Activated CD8-positive, alpha-beta memory T cell treated with anti-CD3 and anti-CD28 coated beads, Interleukin-2, amount 10 ng/mL, durations not matched to agents 7 days and 5 days (primary cell): ENCODE results near the gene CFAP70. TPM values are rescaled to one million over a fixed set of nuclear protein-coding genes. Genes with fewer than 3 reads are reported as not detected.
"Not testable (repeated sequence)": the region's sequence is repeated elsewhere in the genome, so short reads cannot be mapped to it uniquely, and the experiment has no call there.

Source experiments
- ATAC-seq: fragments of 150-1000 bp; cut with Tn5 transposase; one replicate; pipeline ENCODE4 v1.10.0; 2021; ENCODE audit warnings: moderate library complexity
- CTCF ChIA-PET: fragments of 350-600 bp; sonication (Branson Sonifier 250); formaldehyde crosslinking; loops from one replicate; lab custom pipeline; 2021; ENCODE audit warnings: antibody characterized with exemption; lab: Charles Lee
- DNase-seq: peaks from one replicate; pipeline ENCODE4 v3.0.0-alpha.2; 2020
- H3K27ac Mint-ChIP-seq: one replicate; pipeline ENCODE4 v1.8.0; 2021; ENCODE audit warnings: mild to moderate bottlenecking, mixed read lengths
- H3K27me3 Mint-ChIP-seq: one replicate; pipeline ENCODE4 v1.8.0; 2021; ENCODE audit warnings: mixed read lengths
- H3K36me3 Mint-ChIP-seq: one replicate; pipeline ENCODE4 v1.8.0; 2021; ENCODE audit warnings: mild to moderate bottlenecking, mixed read lengths
- H3K4me1 Mint-ChIP-seq: one replicate; pipeline ENCODE4 v1.8.0; 2021; ENCODE audit warnings: mixed read lengths
- H3K4me3 Mint-ChIP-seq: one replicate; pipeline ENCODE4 v1.8.0; 2021; ENCODE audit warnings: mild to moderate bottlenecking, moderate library complexity, mixed read lengths
- H3K9me3 Mint-ChIP-seq: one replicate; pipeline ENCODE4 v1.8.0; 2022; ENCODE audit warnings: low read depth, mixed read lengths
- total RNA-seq, 2 experiments: library from RNA; stranded (reverse); gene quantifications; one replicate each; pipeline ENCODE4 v1.2.3, GENCODE V29; 2021

CFAP70 gene
- total RNA-seq, 2 experiments from 2014 or later, result 0.38 to 0.80 TPM

DNA sequence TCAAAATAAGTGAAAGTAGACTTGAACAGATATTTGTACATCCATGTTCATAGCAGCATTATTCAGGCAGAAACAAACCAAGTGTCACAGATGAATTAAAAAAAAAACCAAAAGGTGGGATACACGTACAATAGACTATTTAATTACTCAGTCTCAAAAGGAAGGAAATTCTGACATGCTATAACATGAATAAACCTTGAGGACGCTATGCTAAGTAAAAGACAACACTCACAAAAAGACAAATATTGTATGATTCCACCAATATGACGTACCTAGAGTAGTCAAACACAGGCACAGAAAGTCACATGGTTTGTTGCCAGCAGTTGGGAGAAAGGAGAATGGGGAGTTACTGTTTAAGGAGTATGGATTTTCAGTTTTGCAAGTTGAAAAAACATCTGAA is 18.0 kb upstream of the CFAP70 start:
- peaks cover 17% of the 10 kb centered on the region for H3K4me1 Mint-ChIP-seq
- DNase-seq, result no peak
- H3K27me3 Mint-ChIP-seq, result no peaks in the 10 kb centered on the region
- ATAC-seq, result no peak
- no peak overlapping the region for H3K4me3 Mint-ChIP-seq
- H3K27ac Mint-ChIP-seq, result no peak overlapping the region
- H3K36me3 Mint-ChIP-seq, result peaks cover 53% of the 10 kb centered on the region
- CTCF ChIA-PET, result no interaction called here
- H3K9me3 Mint-ChIP-seq, result no peaks in the 10 kb centered on the region

- peaks cover 41% of the 10 kb centered on the region for H3K36me3 Mint-ChIP-seq
- peaks cover 10% of the 10 kb centered on the region for H3K4me1 Mint-ChIP-seq
- H3K27ac Mint-ChIP-seq, result no peak overlapping the region
- ATAC-seq (no peak), DNase-seq (no peak)
- no peaks in the 10 kb centered on the region for H3K9me3 Mint-ChIP-seq
- H3K4me3 Mint-ChIP-seq, result no peak overlapping the region
- CTCF ChIA-PET, result no interaction called here
- H3K27me3 Mint-ChIP-seq, result no peaks in the 10 kb centered on the region
Measured at GRCh38 chr10:73368238-73368637, 9.6 kb upstream of the CFAP70 start.

- DNase-seq (no peak), ATAC-seq (no peak)
- peak overlapping the region; percentile 31 for H3K27ac Mint-ChIP-seq
- no peak overlapping the region for H3K4me3 Mint-ChIP-seq
- CTCF ChIA-PET, result interaction anchor here (0.9 kb wide), 1 partner anchor 493 kb away, joined by 3 read pairs; no protein-coding TSS in a partner anchor
- no peaks in the 10 kb centered on the region for H3K27me3 Mint-ChIP-seq
- H3K4me1 Mint-ChIP-seq, result peaks cover 10% of the 10 kb centered on the region
- H3K9me3 Mint-ChIP-seq, result no peaks in the 10 kb centered on the region
- H3K36me3 Mint-ChIP-seq, result peaks cover 37% of the 10 kb centered on the region
Measured at GRCh38 chr10:73366381-73367298, 8.0 kb upstream of the CFAP70 start.

GRCh38 chr10:73364964-73365363 is 6.3 kb upstream of the CFAP70 start:
- CTCF ChIA-PET, result no interaction called here

GRCh38 chr10:73359492-73359891 is 828 bp upstream of the CFAP70 start:
- Mint-ChIP-seq H3K4me1 (peaks cover 16% of the 10 kb centered on the region), H3K27ac (no peak overlapping the region), H3K9me3 (no peaks in the 10 kb centered on the region), H3K36me3 (peaks cover 3% of the 10 kb centered on the region), H3K4me3 (no peak overlapping the region), H3K27me3 (peaks cover 7% of the 10 kb centered on the region)
- ATAC-seq, result no peak
- CTCF ChIA-PET, result interaction anchor here (1.2 to 2.0 kb wide), 4 partner anchors 9 to 284 kb away, joined by 3 to 8 read pairs (median 4); no protein-coding TSS in a partner anchor
- DNase-seq, result no peak

More at GRCh38 chr10:73364964-73365363, 6.3 kb upstream of the CFAP70 start:
- H3K4me1 Mint-ChIP-seq, result peaks cover 11% of the 10 kb centered on the region
- no peak for ATAC-seq
- no peak overlapping the region for H3K27ac Mint-ChIP-seq
- peaks cover 34% of the 10 kb centered on the region for H3K36me3 Mint-ChIP-seq
- H3K27me3 Mint-ChIP-seq, result no peaks in the 10 kb centered on the region
- no peaks in the 10 kb centered on the region for H3K9me3 Mint-ChIP-seq
- no peak for DNase-seq
- H3K4me3 Mint-ChIP-seq, result no peak overlapping the region

- Mint-ChIP-seq H3K9me3 (no peaks in the 10 kb centered on the region), H3K4me3 (peak overlapping the region; percentile 89), H3K4me1 (peaks cover 16% of the 10 kb centered on the region), H3K27me3 (peaks cover 8% of the 10 kb centered on the region), H3K27ac (peak overlapping the region; percentile 81), H3K36me3 (peaks cover 3% of the 10 kb centered on the region)
- DNase-seq (no peak), ATAC-seq (no peak)
- CTCF ChIA-PET, result interaction anchor here (0.6 to 1.3 kb wide), 4 partner anchors 49 to 111 kb away, joined by 3 to 5 read pairs (median 4); partner anchors contain the start of gene DNAJC9
Measured at GRCh38 chr10:73357821-73358220, 843 bp downstream of the CFAP70 start.

GRCh38 chr10:73357166-73357565 is 1.5 kb downstream of the CFAP70 start:
- peaks cover 8% of the 10 kb centered on the region for H3K27me3 Mint-ChIP-seq
- DNase-seq (no peak), ATAC-seq (no peak)
- H3K4me3 Mint-ChIP-seq, result peak overlapping the region; percentile 89
- CTCF ChIA-PET, result interaction anchor here (1.3 kb wide), 1 partner anchor 93 kb away, joined by 5 read pairs; no protein-coding TSS in a partner anchor
- H3K36me3 Mint-ChIP-seq, result peaks cover 2% of the 10 kb centered on the region
- H3K9me3 Mint-ChIP-seq, result no peaks in the 10 kb centered on the region
- H3K27ac Mint-ChIP-seq, result no peak overlapping the region
- peaks cover 16% of the 10 kb centered on the region for H3K4me1 Mint-ChIP-seq

DNA sequence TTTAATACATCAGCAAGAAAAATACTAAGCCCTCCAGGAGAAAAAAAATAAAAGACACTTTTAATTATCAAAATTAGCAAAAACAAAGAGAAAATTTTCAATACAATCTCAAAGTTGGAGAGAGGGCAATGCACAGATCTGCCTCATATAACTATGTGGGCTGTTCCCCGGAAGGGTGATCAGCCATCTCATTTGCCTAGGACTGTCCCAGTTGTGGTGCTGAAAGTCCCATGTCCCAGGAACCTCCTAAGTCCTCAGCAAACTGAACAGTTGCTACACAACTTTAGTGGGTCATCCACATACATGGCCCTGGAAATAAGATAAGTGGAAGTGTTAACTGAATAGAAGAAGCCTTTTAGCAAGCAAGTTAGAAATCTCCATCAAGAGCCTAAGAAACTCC is 14.4 kb downstream of the CFAP70 start:
- Mint-ChIP-seq H3K4me3 (no peak overlapping the region), H3K27me3 (no peaks in the 10 kb centered on the region), H3K4me1 (no peaks in the 10 kb centered on the region), H3K36me3 (no peaks in the 10 kb centered on the region), H3K27ac (no peak overlapping the region), H3K9me3 (peaks cover 2% of the 10 kb centered on the region)
- no peak for ATAC-seq
- CTCF ChIA-PET, result no interaction called here
- DNase-seq, result no peak

GRCh38 chr10:73340121-73340520 is 18.5 kb downstream of the CFAP70 start:
- Mint-ChIP-seq H3K27ac (no peak overlapping the region), H3K4me3 (no peak overlapping the region), H3K36me3 (no peaks in the 10 kb centered on the region), H3K9me3 (peaks cover 2% of the 10 kb centered on the region), H3K4me1 (no peaks in the 10 kb centered on the region), H3K27me3 (no peaks in the 10 kb centered on the region)
- CTCF ChIA-PET, result no interaction called here
- ATAC-seq, result no peak
- no peak for DNase-seq

- no peak overlapping the region for H3K27ac Mint-ChIP-seq
- CTCF ChIA-PET, result no interaction called here
- no peaks in the 10 kb centered on the region for H3K27me3 Mint-ChIP-seq
- no peaks in the 10 kb centered on the region for H3K4me1 Mint-ChIP-seq
- H3K4me3 Mint-ChIP-seq, result no peak overlapping the region
- ATAC-seq (no peak), DNase-seq (no peak)
- H3K9me3 Mint-ChIP-seq, result peaks cover 2% of the 10 kb centered on the region
- no peaks in the 10 kb centered on the region for H3K36me3 Mint-ChIP-seq
Measured at GRCh38 chr10:73339436-73339835, 19.2 kb downstream of the CFAP70 start.

DNA sequence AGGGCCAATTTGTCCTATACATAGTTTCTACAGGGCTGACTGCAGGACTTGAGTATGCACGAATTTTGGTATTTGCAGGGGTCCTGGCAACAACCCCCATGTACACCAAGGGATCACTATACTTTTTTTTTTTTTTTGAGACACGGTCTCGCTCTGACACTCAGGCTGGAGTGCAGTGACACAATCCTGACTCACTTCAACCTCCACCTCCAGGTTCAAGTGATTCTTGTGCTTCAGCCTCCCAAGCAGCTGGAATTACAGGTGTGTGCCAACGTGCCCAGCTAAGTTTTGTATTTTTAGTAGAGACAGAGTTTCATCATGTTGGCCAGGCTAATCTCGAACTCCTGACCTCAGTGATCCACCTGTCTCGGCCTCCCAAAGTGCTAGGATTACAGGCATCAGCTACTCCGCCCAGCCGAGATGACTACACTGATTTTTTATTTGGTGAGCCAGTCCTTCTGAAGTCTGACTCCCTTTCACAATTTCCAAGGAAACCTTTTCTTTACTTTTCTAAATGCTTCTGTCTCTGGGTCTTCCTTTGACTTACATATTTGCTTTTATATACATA is 19.8 kb downstream of the CFAP70 start:
- ATAC-seq (no peak), DNase-seq (no peak)
- no peak overlapping the region for H3K4me3 Mint-ChIP-seq
- no peaks in the 10 kb centered on the region for H3K36me3 Mint-ChIP-seq
- CTCF ChIA-PET, result no interaction called here
- no peak overlapping the region for H3K27ac Mint-ChIP-seq
- H3K9me3 Mint-ChIP-seq, result peaks cover 2% of the 10 kb centered on the region
- H3K27me3 Mint-ChIP-seq, result no peaks in the 10 kb centered on the region
- H3K4me1 Mint-ChIP-seq, result no peaks in the 10 kb centered on the region

DNA sequence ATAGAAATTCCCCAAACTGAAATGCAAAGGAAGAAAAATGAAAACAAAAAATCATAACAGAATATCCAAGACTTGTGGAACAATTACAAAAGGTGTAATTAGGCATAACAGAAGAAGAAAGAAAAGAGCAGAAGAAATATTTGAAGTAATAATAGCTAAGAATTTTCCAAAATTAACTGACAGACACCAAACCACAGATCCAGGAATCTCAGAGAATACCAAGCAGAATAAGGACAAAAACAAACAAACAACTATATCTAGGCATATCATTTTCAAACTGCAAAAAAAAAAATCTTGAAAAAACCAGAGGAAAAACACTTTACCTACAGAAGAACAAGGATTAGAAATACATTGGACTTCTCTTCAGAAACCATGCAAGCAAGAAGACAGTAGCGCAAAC is 25.5 kb downstream of the CFAP70 start:
- Mint-ChIP-seq H3K4me1 (no peaks in the 10 kb centered on the region), H3K27me3 (peaks cover 18% of the 10 kb centered on the region), H3K4me3 (no peak overlapping the region), H3K27ac (no peak overlapping the region), H3K9me3 (no peaks in the 10 kb centered on the region), H3K36me3 (no peaks in the 10 kb centered on the region)
- ATAC-seq (no peak), DNase-seq (no peak)
- CTCF ChIA-PET, result no interaction called here

- Mint-ChIP-seq H3K27me3 (peaks cover 18% of the 10 kb centered on the region), H3K36me3 (no peaks in the 10 kb centered on the region), H3K4me3 (no peak overlapping the region), H3K4me1 (no peaks in the 10 kb centered on the region), H3K27ac (no peak overlapping the region), H3K9me3 (no peaks in the 10 kb centered on the region)
- DNase-seq (no peak), ATAC-seq (no peak)
- CTCF ChIA-PET, result no interaction called here
Measured at GRCh38 chr10:73332379-73332778, 26.3 kb downstream of the CFAP70 start.

GRCh38 chr10:73328523-73328922 is 30.1 kb downstream of the CFAP70 start:
- H3K9me3 Mint-ChIP-seq, CTCF ChIA-PET, DNase-seq, ATAC-seq, H3K4me1 Mint-ChIP-seq, H3K27ac Mint-ChIP-seq, H3K36me3 Mint-ChIP-seq, H3K4me3 Mint-ChIP-seq: not testable (repeated sequence)
- H3K27me3 Mint-ChIP-seq, result peaks cover 18% of the 10 kb centered on the region
